GM23248 (cell line): ENCODE results near the gene KIF2A. TPM values are rescaled to one million over a fixed set of nuclear protein-coding genes. Genes with fewer than 3 reads are reported as not detected.

ENCODE experiments used
- DNase-seq: peaks from one replicate; pipeline ENCODE4 v3.0.0-alpha.2; 2015
- H2AFZ ChIP-seq: fragments of 200-600 bp; sonication (generic); 2 replicates; pipeline ENCODE4 v1.6.1; 2016; ENCODE audit warnings: antibody characterized with exemption
- H3F3A ChIP-seq: fragments of 200-600 bp; sonication (generic); 2 replicates; pipeline ENCODE4 v1.6.1; 2016; ENCODE audit warnings: mild to moderate bottlenecking, antibody characterized with exemption, mixed run types; ENCODE audit not compliant: insufficient read depth
- H3K27ac ChIP-seq: fragments of 200-600 bp; sonication (generic); 2 replicates; pipeline ENCODE4 v1.5.1; 2016; ENCODE audit warnings: mild to moderate bottlenecking
- H3K27me3 ChIP-seq: fragments of 200-600 bp; sonication (generic); replicated peaks from 2 replicates; pipeline ENCODE4 v1.6.1; 2016; ENCODE audit warnings: mild to moderate bottlenecking; ENCODE audit not compliant: insufficient read depth
- H3K36me3 ChIP-seq: fragments of 200-600 bp; sonication (generic); 2 replicates; pipeline ENCODE4 v1.6.1; 2016; ENCODE audit warnings: low read depth, mild to moderate bottlenecking
- H3K4me1 ChIP-seq: fragments of 200-600 bp; sonication (generic); 2 replicates; pipeline ENCODE4 v1.6.1; 2016; ENCODE audit warnings: mild to moderate bottlenecking; ENCODE audit not compliant: insufficient read depth
- H3K4me2 ChIP-seq: fragments of 200-600 bp; sonication (generic); one replicate; pipeline ENCODE4 v1.6.1; 2016; ENCODE audit warnings: mild to moderate bottlenecking; ENCODE audit not compliant: unreplicated experiment
- H3K4me3 ChIP-seq: fragments of 200-600 bp; sonication (generic); 2 replicates; pipeline ENCODE4 v1.5.1; 2016; ENCODE audit warnings: mild to moderate bottlenecking
- H3K79me2 ChIP-seq: fragments of 200-600 bp; sonication (generic); 2 replicates; pipeline ENCODE4 v1.6.1; 2016; ENCODE audit warnings: mild to moderate bottlenecking; ENCODE audit not compliant: insufficient read depth
- H3K9ac ChIP-seq: fragments of 200-600 bp; sonication (generic); 2 replicates; pipeline ENCODE4 v1.6.1; 2016; ENCODE audit warnings: mild to moderate bottlenecking
- H3K9me2 ChIP-seq: fragments of 200-600 bp; sonication (generic); 2 replicates; pipeline ENCODE4 v1.6.1; 2016; ENCODE audit warnings: mixed run types, mild to moderate bottlenecking, moderate library complexity; ENCODE audit not compliant: insufficient read depth
- H3K9me3 ChIP-seq: fragments of 200-600 bp; sonication (generic); one replicate; pipeline ENCODE4 v1.6.1; 2017; ENCODE audit warnings: low read depth
- H4K20me1 ChIP-seq: fragments of 200-600 bp; sonication (generic); 2 replicates; pipeline ENCODE4 v1.6.0; 2016; ENCODE audit not compliant: insufficient read depth
- EZH2 ChIP-seq: fragments of 200-600 bp; sonication (generic); IDR thresholded peaks from 2 replicates; pipeline ENCODE4 v1.6.1; 2018; ENCODE audit warnings: antibody characterized with exemption, mild to moderate bottlenecking; ENCODE audit not compliant: insufficient read depth, poor library complexity, severe bottlenecking
- EZH2phosphoT487 ChIP-seq: fragments of 200-600 bp; sonication (generic); IDR thresholded peaks from 2 replicates; pipeline ENCODE4 v1.6.1; 2018; ENCODE audit warnings: antibody characterized with exemption, moderate library complexity, mild to moderate bottlenecking, low read depth; ENCODE audit not compliant: insufficient read depth
- WGBS, 2 experiments: methylation state at CpG; one replicate each; pipeline ENCODE4 v1.1.6; 2015 to 2017; ENCODE audit warnings: low lambda C conversion rate in 2 of 2, low coverage in 1 of 2; ENCODE audit errors: missing lambda C conversion rate in 2 of 2; 5-methylcytosine and 5-hydroxymethylcytosine counted together
- in situ Hi-C: fragments of 300-500 bp; cut with MboI; formaldehyde crosslinking; loops from 2 replicates; pipeline ENCODE4 v1.15.0; 2020
- polyA plus RNA-seq: library from polyadenylated mRNA; unstranded; fragments of >200 nt; fragmentation: Nextera tagmentation; extraction: Ambion mirVana; gene quantifications from 2 replicates; pipeline ENCODE4 v1.2.1, GENCODE V29; 2016
- total RNA-seq: library from RNA; depleted of rRNA; stranded (reverse); fragments of >200 nt; shearing (Covaris generic); gene quantifications from 2 replicates; pipeline ENCODE4 v1.2.3, GENCODE V29; 2014; rRNA removed

Gene KIF2A
- total and polyA plus RNA-seq, 2 experiments from 2014 or later: 38.2 to 40.0 TPM

DNA sequence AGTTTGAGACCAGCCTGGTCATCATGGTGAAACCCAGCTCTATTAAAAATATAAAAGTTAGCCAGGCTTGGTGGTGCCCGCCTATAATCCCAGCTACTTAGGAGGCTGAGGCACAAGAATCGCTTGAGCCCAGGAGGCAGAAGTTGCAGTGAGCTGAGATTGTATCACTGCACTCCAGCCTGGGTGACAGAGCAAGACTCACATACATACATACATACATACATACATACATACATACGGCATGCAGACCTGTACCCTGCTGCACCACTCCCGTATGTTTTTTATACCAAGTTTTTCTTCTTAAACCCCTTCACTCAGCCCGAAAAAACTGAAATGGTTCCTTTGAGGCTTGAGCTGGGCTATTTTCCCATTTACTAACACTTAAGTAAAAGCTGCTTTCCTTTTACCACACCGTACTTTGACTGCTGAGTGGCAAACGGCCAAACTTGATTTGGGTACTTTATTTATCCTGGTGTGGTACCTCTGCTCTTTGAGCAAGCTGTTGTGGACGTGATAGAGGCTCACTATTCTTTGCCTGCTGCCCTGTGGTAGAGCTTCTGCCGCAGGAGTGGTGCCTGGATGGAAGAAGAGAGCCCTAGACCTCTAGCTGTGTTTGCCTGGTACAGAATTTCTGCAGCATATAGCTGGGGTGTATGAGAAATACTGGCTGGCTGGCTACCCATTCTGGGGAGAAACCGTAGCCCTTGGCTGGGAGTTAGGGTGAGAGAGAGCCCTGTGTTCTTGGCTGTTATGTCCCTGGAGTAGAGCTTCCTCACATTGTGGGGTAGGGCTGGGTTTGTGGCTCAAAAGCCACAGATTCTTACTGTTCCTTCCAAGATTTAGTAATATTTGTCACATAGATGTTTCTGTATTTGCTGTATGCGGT, 126.0 kb downstream of the KIF2A start:
- no peaks in the 10 kb centered on the region for H3K36me3 ChIP-seq
- H3K27ac ChIP-seq: no peak overlapping the region
- H3K4me3 ChIP-seq: no peak overlapping the region
- H3F3A ChIP-seq: no peaks in the 10 kb centered on the region
- peak; percentile 29 for DNase-seq
- H4K20me1 ChIP-seq: no peaks in the 10 kb centered on the region
- TF ChIP-seq EZH2phosphoT487: no peak
- TF ChIP-seq EZH2: no peak
- H3K9me2 ChIP-seq: no peaks in the 10 kb centered on the region
- peaks cover 4% of the 10 kb centered on the region; the same call in 1 of the 2 replicates for H3K4me1 ChIP-seq
- H3K79me2 ChIP-seq: peaks cover 93% of the 10 kb centered on the region
- H2AFZ ChIP-seq: 0 out of 2 replicates have a peak overlapping the region, but pooled peaks have one; percentile 1
- H3K27me3 ChIP-seq: no peaks in the 10 kb centered on the region
- 57 to 61% methylated on average over 11 of the region's 11 CpGs for WGBS, 2 experiments
- in situ Hi-C loops: no loop called here
- H3K4me2 ChIP-seq: no peak overlapping the region
- no peaks in the 10 kb centered on the region for H3K9me3 ChIP-seq
- H3K9ac ChIP-seq: no peak overlapping the region

DNA sequence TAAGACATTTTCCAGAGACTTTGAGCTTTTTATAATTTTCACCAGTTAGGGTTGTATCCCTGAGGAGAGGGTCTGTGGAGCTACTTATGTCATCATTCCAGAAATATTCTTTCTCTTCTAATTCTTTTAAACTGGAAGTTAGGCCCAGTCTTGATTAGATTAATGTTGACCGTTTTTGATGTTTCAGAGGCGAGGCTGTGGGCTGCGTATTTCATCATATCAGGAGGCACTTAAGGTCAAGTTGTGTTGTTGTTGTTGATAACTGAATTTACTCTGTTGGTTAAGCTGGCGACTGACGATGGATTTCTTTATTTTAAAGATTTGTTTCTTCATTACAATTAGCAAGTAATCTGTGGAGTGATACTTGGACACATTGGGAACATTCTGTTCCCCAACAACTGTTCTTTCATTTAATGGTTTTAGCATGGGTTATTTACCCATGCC, 126.6 kb downstream of the KIF2A start:
- H3K9me2 ChIP-seq: no peaks in the 10 kb centered on the region
- TF ChIP-seq EZH2: no peak
- no peak for TF ChIP-seq EZH2phosphoT487
- no peak overlapping the region for H3K9ac ChIP-seq
- no peaks in the 10 kb centered on the region for H3K9me3 ChIP-seq
- 0 out of 2 replicates have a peak overlapping the region, but pooled peaks have one; percentile 1 for H2AFZ ChIP-seq
- in situ Hi-C loops: no loop called here
- H4K20me1 ChIP-seq: no peaks in the 10 kb centered on the region
- 17 to 28% methylated on average over 5 of the region's 5 CpGs for WGBS, 2 experiments
- no peak overlapping the region for H3K27ac ChIP-seq
- H3K36me3 ChIP-seq: no peaks in the 10 kb centered on the region
- peaks cover 89% of the 10 kb centered on the region for H3K79me2 ChIP-seq
- DNase-seq: peak; percentile 8
- no peaks in the 10 kb centered on the region for H3K27me3 ChIP-seq
- H3F3A ChIP-seq: no peaks in the 10 kb centered on the region
- H3K4me1 ChIP-seq: peaks cover 4% of the 10 kb centered on the region; the same call in 1 of the 2 replicates
- H3K4me3 ChIP-seq: no peak overlapping the region
- H3K4me2 ChIP-seq: no peak overlapping the region

Other genes starting within 250 kb of the KIF2A start
- gene DIMT1, start 97.7 kb downstream of the KIF2A start, total RNA-seq: 41.7 and 70.8 TPM in 2 replicates
- 65.0 and 69.4 TPM in 2 replicates for gene DIMT1, start 97.7 kb downstream of the KIF2A start, polyA plus RNA-seq
- gene IPO11, start 106.6 kb downstream of the KIF2A start, total RNA-seq: 19.5 and 26.5 TPM in 2 replicates
- 19.9 and 20.3 TPM in 2 replicates for gene IPO11, start 106.6 kb downstream of the KIF2A start, polyA plus RNA-seq